Calu3 (cell line): ENCODE data around the gene SLC25A39. TPM values are rescaled to one million over a fixed set of nuclear protein-coding genes. Genes with fewer than 3 reads are reported as not detected.

Experiments
- BruUV-seq: library from RNA; stranded (reverse); fragments of 400-500 nt; replicated peaks from 2 replicates; lab custom pipeline; 2021; lab: Mats Ljungman, UMichigan
- CTCF ChIA-PET: fragments of 300-600 bp; sonication (Branson Sonifier 250); formaldehyde crosslinking; loops from one replicate; lab custom pipeline; 2022; ENCODE audit warnings: antibody characterized with exemption; lab: Charles Lee
- DNase-seq: peaks from one replicate; pipeline ENCODE4 v3.0.0; 2022
- H3K27ac Mint-ChIP-seq: one replicate; pipeline ENCODE4 v1.8.0; 2022; ENCODE audit warnings: mixed read lengths; ENCODE audit not compliant: unreplicated experiment
- H3K27me3 Mint-ChIP-seq: one replicate; pipeline ENCODE4 v1.8.0; 2022; ENCODE audit warnings: mixed read lengths; ENCODE audit not compliant: unreplicated experiment
- H3K36me3 Mint-ChIP-seq: one replicate; pipeline ENCODE4 v1.8.0; 2022; ENCODE audit warnings: mild to moderate bottlenecking, moderate library complexity, mixed read lengths; ENCODE audit not compliant: insufficient read depth, unreplicated experiment
- H3K4me1 Mint-ChIP-seq: one replicate; pipeline ENCODE4 v1.8.0; 2022; ENCODE audit warnings: mild to moderate bottlenecking, low read depth, mixed read lengths; ENCODE audit not compliant: unreplicated experiment
- H3K4me3 Mint-ChIP-seq: one replicate; pipeline ENCODE4 v1.8.0; 2022; ENCODE audit warnings: mild to moderate bottlenecking, low read depth, moderate library complexity, mixed read lengths; ENCODE audit not compliant: unreplicated experiment
- H3K9me3 Mint-ChIP-seq: one replicate; pipeline ENCODE4 v1.8.0; 2022; ENCODE audit warnings: low read depth, mixed read lengths; ENCODE audit not compliant: unreplicated experiment
- CTCF ChIP-seq: fragments of 200-600 bp; IDR thresholded peaks from one replicate; pipeline ENCODE4 v1.8.0; 2022; ENCODE audit warnings: antibody characterized with exemption; ENCODE audit not compliant: unreplicated experiment
- intact Hi-C: fragments of 100-400 bp; cut with micrococcal nuclease; formaldehyde crosslinking; loops from one replicate; pipeline ENCODE4 v1.10.0; 2022; ENCODE audit not compliant: unreplicated experiment
- total RNA-seq: library from RNA; stranded (reverse); gene quantifications from 2 replicates; pipeline ENCODE4 v1.2.3, GENCODE V29; 2022

The SLC25A39 gene
- total RNA-seq, 1 experiment from 2014 or later, result 271 TPM

- Mint-ChIP-seq H3K9me3 (no peaks in the 10 kb centered on the region), H3K27ac (no peak overlapping the region), H3K36me3 (no peaks in the 10 kb centered on the region), H3K4me3 (no peak overlapping the region), H3K4me1 (peaks cover 17% of the 10 kb centered on the region), H3K27me3 (no peaks in the 10 kb centered on the region)
- no peak for DNase-seq
- TF ChIP-seq CTCF, result no peak
- CTCF ChIA-PET, result interaction anchor here (0.6 kb wide), 1 partner anchor 11 kb away, joined by 5 read pairs; no protein-coding TSS in a partner anchor
- BruUV-seq, result no TSS peak
- intact Hi-C loops, result no loop called here
Observed at GRCh38 chr17:44281570-44281969, 43.1 kb downstream of the SLC25A39 start.

GRCh38 chr17:44280392-44280937 is 44.2 kb downstream of the SLC25A39 start:
- H3K9me3 Mint-ChIP-seq, result no peaks in the 10 kb centered on the region
- H3K4me3 Mint-ChIP-seq, result no peak overlapping the region
- H3K27ac Mint-ChIP-seq, result peak overlapping the region; percentile 71
- no peaks in the 10 kb centered on the region for H3K36me3 Mint-ChIP-seq
- H3K4me1 Mint-ChIP-seq, result peaks cover 17% of the 10 kb centered on the region
- CTCF ChIA-PET, result interaction anchor here (1.0 kb wide), 1 partner anchor 59 kb away, joined by 3 read pairs; no protein-coding TSS in a partner anchor
- BruUV-seq, result no TSS peak
- DNase-seq, result no peak
- peaks cover 4% of the 10 kb centered on the region for H3K27me3 Mint-ChIP-seq
- TF ChIP-seq CTCF, result no peak
- intact Hi-C loops, result no loop called here

- BruUV-seq, result no TSS peak
- CTCF ChIA-PET, result interaction anchor here (0.7 to 1.0 kb wide), 3 partner anchors 12 to 66 kb away, joined by 3 read pairs; no protein-coding TSS in a partner anchor
- TF ChIP-seq CTCF, result no peak
- DNase-seq, result peak; percentile 78
- H3K9me3 Mint-ChIP-seq, result no peaks in the 10 kb centered on the region
- intact Hi-C loops, result no loop called here
- H3K4me1 Mint-ChIP-seq, result peaks cover 17% of the 10 kb centered on the region
- H3K36me3 Mint-ChIP-seq, result no peaks in the 10 kb centered on the region
- no peak overlapping the region for H3K4me3 Mint-ChIP-seq
- H3K27ac Mint-ChIP-seq, result peak overlapping the region; percentile 71
- peaks cover 10% of the 10 kb centered on the region for H3K27me3 Mint-ChIP-seq
Observed at GRCh38 chr17:44279666-44280391, 44.8 kb downstream of the SLC25A39 start.

GRCh38 chr17:44279346-44279665 is 45.3 kb downstream of the SLC25A39 start:
- BruUV-seq, result no TSS peak
- H3K27me3 Mint-ChIP-seq, result peaks cover 15% of the 10 kb centered on the region
- peak overlapping the region; percentile 71 for H3K27ac Mint-ChIP-seq
- peaks cover 17% of the 10 kb centered on the region for H3K4me1 Mint-ChIP-seq
- no peak overlapping the region for H3K4me3 Mint-ChIP-seq
- H3K36me3 Mint-ChIP-seq, result no peaks in the 10 kb centered on the region
- H3K9me3 Mint-ChIP-seq, result no peaks in the 10 kb centered on the region
- no peak for TF ChIP-seq CTCF
- CTCF ChIA-PET, result interaction anchor here (0.7 to 1.0 kb wide), 3 partner anchors 11 to 66 kb away, joined by 3 read pairs; no protein-coding TSS in a partner anchor
- intact Hi-C loops, result no loop called here
- DNase-seq, result no peak
